Transverse colon (tissue), 4 donors: ENCODE measurements around the gene ERG. TPM values are rescaled to one million over a fixed set of nuclear protein-coding genes. Genes with fewer than 3 reads are reported as not detected.

ENCODE experiments used
- DNase-seq: peaks from one replicate; pipeline ENCODE4 v3.0.0-alpha.2; 2019
- H3K27ac ChIP-seq, 4 donors: fragments of 200-600 bp; sonication (generic); 2 replicates each; pipeline ENCODE4 v1.5.1; 2016 to 2018; ENCODE audit warnings: inconsistent platforms in 4 of 4
- H3K27me3 ChIP-seq: fragments of 200-600 bp; sonication (generic); 2 replicates; pipeline ENCODE4 v1.5.1; 2017; ENCODE audit warnings: inconsistent platforms
- H3K36me3 ChIP-seq, 4 donors: fragments of 200-600 bp; sonication (generic); 2 replicates each; pipeline ENCODE4 v1.5.1; 2017 to 2019; ENCODE audit warnings: inconsistent platforms in 4 of 4
- H3K4me1 ChIP-seq, 4 donors: fragments of 200-600 bp; sonication (generic); 2 replicates each; pipeline ENCODE4 v1.5.1; 2017 to 2020; ENCODE audit warnings: inconsistent platforms in 4 of 4
- H3K4me3 ChIP-seq, 4 donors: fragments of 200-600 bp; sonication (generic); 1 replicate in 1 of 4; 2 replicates in 3 of 4; pipeline versions ENCODE4 v1.5.1 to v1.6.1; 2017 to 2019; ENCODE audit warnings: inconsistent platforms in 4 of 4
- H3K9me3 ChIP-seq, 2 donors: fragments of 200-600 bp; sonication (generic); 2 replicates each; pipeline ENCODE4 v1.5.1; 2017 to 2019; ENCODE audit warnings: inconsistent platforms in 2 of 2
- CTCF ChIP-seq, 5 experiments: fragments of 200-600 bp in 3 of 5; fragments of 450-650 bp in 2 of 5; sonication (generic) in 3 of 5; IDR thresholded peaks; 1 replicate in 2 of 5; 2 replicates in 3 of 5; pipeline ENCODE4 v1.5.1; 2016 to 2017; ENCODE audit warnings: antibody characterized with exemption in 5 of 5, inconsistent platforms in 3 of 5, mild to moderate bottlenecking in 2 of 5, moderate library complexity in 1 of 5
- EP300 ChIP-seq: sonication (generic); formaldehyde crosslinking; IDR thresholded peaks from one replicate; pipeline ENCODE4 v1.6.1; 2017; ENCODE audit warnings: antibody characterized with exemption, low read depth
- POLR2A ChIP-seq: fragments of 450-650 bp; IDR thresholded peaks from one replicate; pipeline ENCODE4 v1.6.1; 2016; ENCODE audit warnings: antibody characterized with exemption, mild to moderate bottlenecking, moderate library complexity
- POLR2AphosphoS5 ChIP-seq, 3 donors: sonication (generic); formaldehyde crosslinking; IDR thresholded peaks; one replicate each; pipeline ENCODE4 v1.6.1; 2016; ENCODE audit warnings: antibody characterized with exemption in 3 of 3
- WGBS, 2 donors: methylation state at CpG; one replicate each; pipeline ENCODE4 v1.1.5; 2018; ENCODE audit warnings: low coverage in 1 of 2; 5-methylcytosine and 5-hydroxymethylcytosine counted together
- in situ Hi-C, 4 donors: fragments of 200-750 bp; cut with MboI; loops; one replicate each; pipeline versions ENCODE4 v1.15.0 to v1.15.1; 2017; ENCODE audit warnings: low sequenced_read_pairs in 3 of 4, low pct_ligation_motif_present in 1 of 4, low pct_unique_long_range_greater_than_20kb in 1 of 4
- intact Hi-C: fragments of 100-400 bp; cut with DNase I; formaldehyde crosslinking; loops from one replicate; pipeline ENCODE4 v1.15.1; 2023; ENCODE audit warnings: low total_unique reads
- total RNA-seq, 4 donors: library from RNA; depleted of rRNA; stranded (reverse); fragments of >200 nt; gene quantifications; one replicate each; pipeline ENCODE4 v1.1.0, GENCODE V29; 2016

Gene ERG
- total RNA-seq, 4 donors from 2014 or later = 1.5 to 8.6 (median 3.7) TPM

GRCh38 chr21:38488640-38489270 lies 9.5 kb downstream of the ERG start:
- in situ Hi-C loops = no loop called here
- Histone ChIP-seq H3K4me1 (peaks cover 4 to 23% (median 18%) of the 10 kb centered on the region in 4 donors), H3K4me3 (no peak overlapping the region), H3K9me3 (no peaks in the 10 kb centered on the region), H3K27ac (peak overlapping the region; percentile 23 to 76 (median 66)), H3K27me3 (no peaks in the 10 kb centered on the region), H3K36me3 (no peaks in the 10 kb centered on the region)
- DNase-seq = no peak
- TF ChIP-seq POLR2AphosphoS5 (IDR thresholded peaks at IDR 0.05) (no peak), POLR2A (no peak), CTCF (IDR thresholded peaks at IDR 0.05) (no peak)
- intact Hi-C loops = no loop called here
- 61 to 66% methylated on average over 7 to 11 of the region's 11 CpGs for WGBS, 2 donors

GRCh38 chr21:38487901-38488639 lies 10.2 kb downstream of the ERG start:
- Histone ChIP-seq H3K27ac (peak overlapping the region in 3 of 4 donors; percentile 64 to 76 (median 69)), H3K4me3 (no peak overlapping the region), H3K9me3 (no peaks in the 10 kb centered on the region), H3K27me3 (no peaks in the 10 kb centered on the region), H3K4me1 (peaks cover 4 to 23% (median 18%) of the 10 kb centered on the region in 4 donors), H3K36me3 (no peaks in the 10 kb centered on the region)
- intact Hi-C loops = no loop called here
- DNase-seq = no peak
- TF ChIP-seq EP300 = no peak
- no peak for TF ChIP-seq POLR2A
- TF ChIP-seq POLR2AphosphoS5 (IDR thresholded peaks at IDR 0.05) = no peak
- no peak for TF ChIP-seq CTCF (IDR thresholded peaks at IDR 0.05)
- in situ Hi-C loops = no loop called here
- WGBS, 2 donors = 44 to 49% methylated on average over 3 to 10 of the region's 10 CpGs

- no peaks in the 10 kb centered on the region for H3K36me3 ChIP-seq
- H3K9me3 ChIP-seq = no peaks in the 10 kb centered on the region
- TF ChIP-seq POLR2A = no peak
- no peak for TF ChIP-seq POLR2AphosphoS5 (IDR thresholded peaks at IDR 0.05)
- no peak for TF ChIP-seq CTCF (IDR thresholded peaks at IDR 0.05)
- no peak for TF ChIP-seq EP300
- no peak for DNase-seq
- peaks cover 4 to 23% (median 18%) of the 10 kb centered on the region in 4 donors for H3K4me1 ChIP-seq
- intact Hi-C loops (no loop called here), in situ Hi-C loops (no loop called here)
- no peak overlapping the region for H3K4me3 ChIP-seq
- WGBS, 2 donors = 62 to 74% methylated on average over 5 to 6 of the region's 6 CpGs
- H3K27me3 ChIP-seq = no peaks in the 10 kb centered on the region
- peak overlapping the region in 1 of 4 donors; percentile 7 for H3K27ac ChIP-seq
Observed at GRCh38 chr21:38486706-38487105, 11.6 kb downstream of the ERG start.

- H3K27ac ChIP-seq = peak overlapping the region in 1 of 4 donors; percentile 7
- H3K36me3 ChIP-seq = no peaks in the 10 kb centered on the region
- intact Hi-C loops (no loop called here), in situ Hi-C loops (no loop called here)
- no peak for DNase-seq
- H3K9me3 ChIP-seq = no peaks in the 10 kb centered on the region
- WGBS, 2 donors = 58 to 100% methylated on average over 1 to 5 of the region's 5 CpGs
- peaks cover 4 to 23% (median 18%) of the 10 kb centered on the region in 4 donors for H3K4me1 ChIP-seq
- TF ChIP-seq EP300 (peak; percentile 9), CTCF (IDR thresholded peaks at IDR 0.05) (no peak)
- no peaks in the 10 kb centered on the region for H3K27me3 ChIP-seq
- no peak overlapping the region for H3K4me3 ChIP-seq
Observed at GRCh38 chr21:38486221-38486620, 12.1 kb downstream of the ERG start.
